ENCODE data around the gene KIFAP3. TPM values are rescaled to one million over a fixed set of nuclear protein-coding genes. Genes with fewer than 3 reads are reported as not detected.

The KIFAP3 gene
- polyA plus RNA-seq, 3 donors: 2.1 to 4.7 (median 2.2) TPM

GRCh38 chr1:170073893-170074249 lies 624 bp downstream of the KIFAP3 start:
- Histone ChIP-seq H3K4me2 (replicated peaks; ENCODE audit: extremely low read depth, low read length, poor library complexity, severe bottlenecking) (peak overlapping the region; percentile 90), H2AFZ (ENCODE audit: insufficient read depth, low read depth, low read length, poor library complexity, severe bottlenecking) (peak overlapping the region; percentile 96), H3K4me3 (replicated peaks in 1 of 3; ENCODE audit: low read depth in 2 of 3, low read length in 3 of 3) (peak overlapping the region; percentile 55 to 92 (median 70)), H3K79me2 (ENCODE audit: insufficient read depth, low read length) (peaks cover 6% of the 10 kb centered on the region), H3K36me3 (replicated peaks in 1 of 2; ENCODE audit: control insufficient read depth in 1 of 2, insufficient read depth in 2 of 2, low read length in 2 of 2) (no peaks in the 10 kb centered on the region), H3K4me1 (ENCODE audit: control insufficient read depth in 1 of 2, insufficient read depth in 2 of 2, low read length in 2 of 2) (peaks cover 11 to 18% of the 10 kb centered on the region in 2 donors), H3K27ac (ENCODE audit: low read depth in 1 of 2, low read length in 2 of 2) (peak overlapping the region; percentile 65 to 89), H3K27me3 (ENCODE audit: control insufficient read depth in 2 of 2, insufficient read depth in 2 of 2, low read length in 2 of 2) (no peaks in the 10 kb centered on the region), H3K9ac (ENCODE audit: insufficient read depth, low read length, poor library complexity, severe bottlenecking) (peak overlapping the region; percentile 74), H4K20me1 (ENCODE audit: insufficient read depth, low read length) (no peaks in the 10 kb centered on the region), H3K9me3 (replicated peaks in 1 of 2; ENCODE audit: control insufficient read depth in 1 of 2, insufficient read depth in 1 of 2, low read length in 2 of 2) (peaks cover under 1 to 11% of the 10 kb centered on the region in 2 donors)
- TF ChIP-seq, protein P1, sequence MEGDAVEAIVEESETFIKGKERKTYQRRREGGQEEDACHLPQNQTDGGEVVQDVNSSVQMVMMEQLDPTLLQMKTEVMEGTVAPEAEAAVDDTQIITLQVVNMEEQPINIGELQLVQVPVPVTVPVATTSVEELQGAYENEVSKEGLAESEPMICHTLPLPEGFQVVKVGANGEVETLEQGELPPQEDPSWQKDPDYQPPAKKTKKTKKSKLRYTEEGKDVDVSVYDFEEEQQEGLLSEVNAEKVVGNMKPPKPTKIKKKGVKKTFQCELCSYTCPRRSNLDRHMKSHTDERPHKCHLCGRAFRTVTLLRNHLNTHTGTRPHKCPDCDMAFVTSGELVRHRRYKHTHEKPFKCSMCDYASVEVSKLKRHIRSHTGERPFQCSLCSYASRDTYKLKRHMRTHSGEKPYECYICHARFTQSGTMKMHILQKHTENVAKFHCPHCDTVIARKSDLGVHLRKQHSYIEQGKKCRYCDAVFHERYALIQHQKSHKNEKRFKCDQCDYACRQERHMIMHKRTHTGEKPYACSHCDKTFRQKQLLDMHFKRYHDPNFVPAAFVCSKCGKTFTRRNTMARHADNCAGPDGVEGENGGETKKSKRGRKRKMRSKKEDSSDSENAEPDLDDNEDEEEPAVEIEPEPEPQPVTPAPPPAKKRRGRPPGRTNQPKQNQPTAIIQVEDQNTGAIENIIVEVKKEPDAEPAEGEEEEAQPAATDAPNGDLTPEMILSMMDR (IDR thresholded peaks at IDR 0.05): no peak
- Mint-ChIP-seq H3K27me3 (ENCODE audit: low read depth in 3 of 3) (peaks cover 0 to 2% (median 0%) of the 10 kb centered on the region in 3 donors), H3K4me1 (peaks cover 27% of the 10 kb centered on the region), H3K4me3 (peak overlapping the region; percentile 90 to 92), H3K9me3 (peaks cover 0 to 10% (median 6%) of the 10 kb centered on the region in 7 donors), H3K27ac (peak overlapping the region; percentile 88 to 96 (median 93)), H3K36me3 (peaks cover 0 to 2% of the 10 kb centered on the region in 2 donors)
- WGBS (ENCODE audit: insufficient coverage): 4% methylated on average over 3 of the region's 8 CpGs
- no peak for DNase-seq
- intact Hi-C loops (cut with micrococcal nuclease): loop anchor here (5.0 to 10.0 kb wide), 3 partner anchors 179 to 461 kb away; partner anchors contain the start of genes SCYL3 (in 2 of the 2) and GORAB (in 1 of the 2)

- no peak overlapping the region for H3K27ac Mint-ChIP-seq
- H3K36me3 Mint-ChIP-seq: peaks cover 0 to 2% of the 10 kb centered on the region in 2 donors
- no CpG with 5 or more reads among the region's 1 CpG for WGBS (ENCODE audit: insufficient coverage)
- H3K4me1 ChIP-seq (ENCODE audit: control insufficient read depth in 1 of 2, insufficient read depth in 2 of 2, low read length in 2 of 2): peaks cover 11 to 18% of the 10 kb centered on the region in 2 donors
- peaks cover 33% of the 10 kb centered on the region for H3K4me1 Mint-ChIP-seq
- H4K20me1 ChIP-seq (ENCODE audit: insufficient read depth, low read length): no peaks in the 10 kb centered on the region
- H3K27me3 Mint-ChIP-seq (ENCODE audit: low read depth in 3 of 3): peaks cover 0 to 2% (median 0%) of the 10 kb centered on the region in 3 donors
- H3K4me2 ChIP-seq (replicated peaks; ENCODE audit: extremely low read depth, low read length, poor library complexity, severe bottlenecking): no peak overlapping the region
- no peak overlapping the region for H2AFZ ChIP-seq (ENCODE audit: insufficient read depth, low read depth, low read length, poor library complexity, severe bottlenecking)
- H3K4me3 Mint-ChIP-seq: no peak overlapping the region
- H3K79me2 ChIP-seq (ENCODE audit: insufficient read depth, low read length): peaks cover 6% of the 10 kb centered on the region
- peaks cover 0 to 2% (median 0%) of the 10 kb centered on the region in 7 donors for H3K9me3 Mint-ChIP-seq
- TF ChIP-seq, protein P1 (IDR thresholded peaks at IDR 0.05): no peak
- H3K4me3 ChIP-seq (replicated peaks in 1 of 3; ENCODE audit: low read depth in 2 of 3, low read length in 3 of 3): no peak overlapping the region
- H3K9ac ChIP-seq (ENCODE audit: insufficient read depth, low read length, poor library complexity, severe bottlenecking): no peak overlapping the region
- H3K9me3 ChIP-seq (replicated peaks in 1 of 2; ENCODE audit: control insufficient read depth in 1 of 2, insufficient read depth in 1 of 2, low read length in 2 of 2): no peaks in the 10 kb centered on the region
- intact Hi-C loops (cut with micrococcal nuclease): loop anchor here (5.0 to 10.0 kb wide), 3 partner anchors 177 to 463 kb away; partner anchors contain the start of genes SCYL3 (in 2 of the 2) and GORAB (in 1 of the 2)
- no peak for DNase-seq
- no peak overlapping the region for H3K27ac ChIP-seq (ENCODE audit: low read depth in 1 of 2, low read length in 2 of 2)
- no peaks in the 10 kb centered on the region for H3K27me3 ChIP-seq (ENCODE audit: control insufficient read depth in 2 of 2, insufficient read depth in 2 of 2, low read length in 2 of 2)
- no peaks in the 10 kb centered on the region for H3K36me3 ChIP-seq (replicated peaks in 1 of 2; ENCODE audit: control insufficient read depth in 1 of 2, insufficient read depth in 2 of 2, low read length in 2 of 2)
Measured at GRCh38 chr1:170071378-170071777, 3.1 kb downstream of the KIFAP3 start.
